Glomerular endothelial cell (primary cell): Measurements from ENCODE around the gene PLK1. TPM values are rescaled to one million over a fixed set of nuclear protein-coding genes. Genes with fewer than 3 reads are reported as not detected.

Experiments used
- DNase-seq: peaks from one replicate; pipeline ENCODE4 v3.0.0-alpha.2; 2011; ENCODE audit warnings: low read depth, low spot score; ENCODE audit errors: extremely low read depth
- total RNA-seq: library from RNA; depleted of rRNA; stranded (reverse); fragments of >200 nt; gene quantifications from 2 replicates; pipeline ENCODE4 v1.2.3, GENCODE V29; 2015

The PLK1 gene
- total RNA-seq, 1 donor from 2014 or later: 25.0 TPM

DNA sequence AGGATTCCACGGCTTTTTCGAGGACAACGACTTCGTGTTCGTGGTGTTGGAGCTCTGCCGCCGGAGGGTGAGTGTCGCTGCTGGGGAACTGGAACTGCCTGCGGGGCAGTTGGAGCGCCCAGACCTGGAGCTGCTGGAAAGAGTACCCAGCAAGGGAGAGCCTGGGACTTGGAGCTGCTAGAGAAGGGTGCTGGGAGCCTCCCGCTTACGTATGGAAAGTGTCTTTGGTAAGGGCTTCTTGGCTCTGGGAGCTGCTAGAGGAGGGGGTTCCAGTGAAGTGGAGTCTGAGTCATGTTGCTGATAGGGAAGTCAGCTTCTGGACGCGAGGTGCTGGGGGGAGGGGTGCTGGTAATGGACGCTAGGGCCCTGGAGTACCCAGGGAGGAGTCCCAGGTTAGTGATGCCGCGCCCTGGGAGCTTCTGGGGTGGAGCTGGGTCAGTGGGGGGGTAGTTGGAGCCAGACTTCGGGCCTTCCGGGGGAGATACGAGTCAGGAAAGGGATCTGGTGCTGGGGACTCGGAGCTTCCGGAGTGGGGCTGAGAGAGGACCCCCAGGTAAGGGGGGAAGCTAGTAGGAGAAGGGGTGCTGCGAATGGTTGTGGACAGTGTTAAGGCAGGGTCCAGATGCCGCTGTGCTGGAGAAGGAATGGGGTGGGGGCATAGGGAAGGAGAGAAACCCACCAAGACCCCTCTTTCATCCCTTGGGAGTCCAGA is 741 bp downstream of the PLK1 start:
- DNase-seq: no peak

DNA sequence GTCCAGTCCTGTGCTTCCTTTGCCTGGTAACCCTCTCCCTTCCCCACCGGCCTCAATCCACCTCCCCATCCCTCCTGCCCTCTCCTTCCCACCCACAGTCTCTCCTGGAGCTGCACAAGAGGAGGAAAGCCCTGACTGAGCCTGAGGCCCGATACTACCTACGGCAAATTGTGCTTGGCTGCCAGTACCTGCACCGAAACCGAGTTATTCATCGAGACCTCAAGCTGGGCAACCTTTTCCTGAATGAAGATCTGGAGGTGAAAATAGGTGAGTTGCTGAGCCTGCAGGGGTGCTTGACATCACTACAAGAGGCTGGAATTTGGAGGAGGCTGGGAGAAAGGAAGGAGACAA is 1.3 kb downstream of the PLK1 start:
- DNase-seq: no peak

DNA sequence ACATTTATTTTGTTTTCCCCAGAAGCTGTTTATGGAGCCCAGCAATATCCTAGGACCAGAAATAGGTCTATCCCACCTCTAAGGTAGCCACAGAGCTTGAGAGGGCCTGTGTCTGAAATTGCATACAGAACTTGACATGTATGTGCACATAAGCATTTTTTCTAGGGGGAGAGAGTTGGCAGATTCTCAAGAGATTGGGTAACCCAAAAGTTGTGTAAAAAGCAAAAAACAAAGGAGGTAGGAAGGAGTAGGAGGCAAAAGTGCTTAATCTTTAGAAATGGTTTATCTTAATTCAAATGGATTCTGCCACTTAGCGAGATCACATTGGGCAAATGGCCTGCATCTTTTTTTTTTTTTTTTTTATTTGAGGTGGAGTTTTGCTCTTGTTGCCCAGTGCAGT is 3.5 kb downstream of the PLK1 start:
- DNase-seq: no peak

DNA sequence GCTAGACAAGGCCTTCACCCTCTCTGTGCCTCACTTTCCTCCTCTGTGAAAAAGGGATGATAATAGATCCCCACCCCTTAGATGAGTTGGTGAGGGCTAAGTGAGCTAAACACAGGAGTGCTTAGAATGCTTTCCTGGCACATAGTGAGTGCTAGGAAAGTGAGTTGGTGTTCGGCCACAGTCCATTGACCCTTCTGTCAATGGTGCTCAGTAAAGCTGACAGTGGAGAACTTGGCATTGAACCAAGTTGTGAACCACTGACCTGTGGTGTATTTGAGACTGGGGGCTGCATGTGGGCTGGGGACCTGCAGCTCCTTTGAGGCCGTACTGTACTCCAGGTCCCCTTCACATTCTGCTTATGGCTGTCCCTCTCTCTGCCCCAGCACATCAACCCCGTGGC is 4.8 kb downstream of the PLK1 start:
- DNase-seq: no peak

DNA sequence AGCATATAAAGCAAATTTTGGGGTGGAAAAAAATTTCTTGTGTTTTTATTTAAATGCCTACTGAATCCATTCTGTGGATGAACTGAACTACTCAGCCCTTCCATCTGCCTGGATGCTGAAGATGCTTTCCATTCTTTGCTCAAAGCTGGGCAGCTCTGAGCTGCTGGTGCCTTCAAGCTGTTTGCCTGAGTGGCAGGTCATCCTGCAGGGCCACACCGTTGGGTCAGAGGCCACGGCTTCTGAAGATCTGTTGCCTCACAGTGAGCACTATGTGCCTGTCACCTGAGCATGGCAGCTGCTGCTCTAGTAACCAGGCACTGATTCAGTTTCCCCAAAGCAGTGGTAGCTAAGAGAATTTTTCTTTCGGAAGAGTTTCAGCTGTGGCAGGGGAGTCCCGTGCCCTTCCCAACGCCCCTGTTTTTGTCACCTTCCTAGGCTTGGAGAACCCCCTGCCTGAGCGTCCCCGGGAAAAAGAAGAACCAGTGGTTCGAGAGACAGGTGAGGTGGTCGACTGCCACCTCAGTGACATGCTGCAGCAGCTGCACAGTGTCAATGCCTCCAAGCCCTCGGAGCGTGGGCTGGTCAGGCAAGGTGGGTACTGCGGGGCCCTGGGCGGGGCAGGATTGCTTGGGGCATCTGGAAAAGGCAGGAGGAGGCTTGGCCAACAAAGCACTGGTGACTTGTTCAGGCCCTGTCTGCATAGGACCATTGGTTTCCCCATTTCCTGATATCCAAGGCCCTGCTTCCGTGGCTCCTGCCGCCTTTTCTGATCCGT is 8.5 kb downstream of the PLK1 start:
- no peak for DNase-seq

DNA sequence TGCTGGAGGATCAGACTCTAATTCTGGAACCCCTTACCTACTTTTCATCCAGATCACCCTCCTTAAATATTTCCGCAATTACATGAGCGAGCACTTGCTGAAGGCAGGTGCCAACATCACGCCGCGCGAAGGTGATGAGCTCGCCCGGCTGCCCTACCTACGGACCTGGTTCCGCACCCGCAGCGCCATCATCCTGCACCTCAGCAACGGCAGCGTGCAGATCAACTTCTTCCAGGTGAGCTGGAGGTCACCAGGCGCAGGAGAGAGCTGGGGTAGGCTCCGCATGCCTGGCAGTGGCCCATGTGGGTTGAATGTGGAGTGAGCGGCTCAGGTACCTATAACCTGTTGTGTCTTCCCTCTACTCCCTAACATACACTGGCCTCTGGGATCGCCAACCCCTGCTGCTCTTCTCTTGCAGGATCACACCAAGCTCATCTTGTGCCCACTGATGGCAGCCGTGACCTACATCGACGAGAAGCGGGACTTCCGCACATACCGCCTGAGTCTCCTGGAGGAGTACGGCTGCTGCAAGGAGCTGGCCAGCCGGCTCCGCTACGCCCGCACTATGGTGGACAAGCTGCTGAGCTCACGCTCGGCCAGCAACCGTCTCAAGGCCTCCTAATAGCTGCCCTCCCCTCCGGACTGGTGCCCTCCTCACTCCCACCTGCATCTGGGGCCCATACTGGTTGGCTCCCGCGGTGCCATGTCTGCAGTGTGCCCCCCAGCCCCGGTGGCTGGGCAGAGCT is 10.9 kb downstream of the PLK1 start:
- DNase-seq: no peak

DNA sequence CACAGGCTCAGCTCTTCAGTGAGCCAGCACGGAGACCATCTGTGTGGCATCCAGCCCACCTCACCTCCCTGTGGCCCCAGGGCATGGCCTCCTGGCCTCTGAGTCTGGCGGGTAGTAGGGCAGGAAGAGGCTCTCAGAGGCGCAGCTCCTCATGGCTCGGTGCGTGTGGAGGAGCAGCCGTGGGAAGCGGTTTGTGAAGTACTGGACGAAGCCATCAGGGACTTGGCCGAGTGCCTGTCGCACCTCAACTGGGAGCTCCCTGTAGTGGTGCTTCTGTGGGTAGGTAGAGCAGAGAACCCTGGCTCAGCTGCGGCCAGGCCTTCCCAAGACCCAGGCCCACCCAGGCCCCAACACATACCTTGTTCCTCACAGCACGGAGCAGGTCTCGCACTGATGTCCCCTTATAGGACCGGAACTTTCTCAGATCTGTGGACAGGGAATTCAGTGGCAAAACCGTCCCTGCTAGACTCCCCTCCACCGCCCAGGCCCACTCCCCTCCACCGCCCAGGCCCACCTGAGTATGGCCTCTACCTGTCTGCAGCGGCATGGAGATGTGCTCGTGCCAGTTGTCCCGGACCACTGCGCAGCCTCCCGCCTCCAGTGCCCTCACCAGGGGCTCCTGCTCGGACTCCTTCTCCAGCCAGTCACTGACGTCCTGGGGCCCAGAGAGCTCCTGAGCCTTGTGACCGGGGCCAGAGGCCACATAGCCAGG is 12.2 kb downstream of the PLK1 start:
- no peak for DNase-seq

DNA sequence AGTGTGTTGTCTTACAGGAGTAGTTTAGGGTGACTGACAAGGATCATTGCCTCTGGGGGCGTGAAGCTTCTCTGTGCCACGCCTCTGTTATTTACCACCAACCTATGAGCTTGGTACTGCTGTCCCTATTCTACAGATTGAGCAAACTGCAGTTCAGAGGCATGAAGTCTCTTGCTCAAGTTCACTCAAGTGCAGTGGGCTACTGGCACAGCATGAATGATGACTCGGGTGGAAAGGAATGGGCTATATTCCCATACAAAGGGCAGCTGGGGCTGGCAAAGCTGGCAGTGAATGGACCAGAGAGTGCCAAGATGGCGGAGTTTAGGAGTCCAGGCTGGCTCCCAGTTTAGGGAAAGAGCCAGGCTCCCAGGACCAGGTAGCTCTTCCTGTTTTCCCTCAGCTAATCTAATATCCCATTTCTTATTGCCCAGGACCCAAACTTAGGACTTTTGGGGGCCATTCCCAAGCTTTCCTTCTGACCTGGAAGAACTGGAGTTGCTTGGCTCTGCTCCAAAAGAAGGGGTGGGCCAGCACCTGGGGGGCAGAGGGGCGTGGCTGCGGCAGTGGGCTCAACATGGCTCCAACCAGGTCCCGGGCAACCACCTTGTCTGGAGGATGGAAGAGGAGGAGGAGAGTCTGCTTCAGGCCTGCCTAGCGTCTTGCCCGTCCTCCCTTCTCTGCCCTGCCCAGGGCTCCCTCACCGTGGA is 12.9 kb downstream of the PLK1 start:
- no peak for DNase-seq

DNA sequence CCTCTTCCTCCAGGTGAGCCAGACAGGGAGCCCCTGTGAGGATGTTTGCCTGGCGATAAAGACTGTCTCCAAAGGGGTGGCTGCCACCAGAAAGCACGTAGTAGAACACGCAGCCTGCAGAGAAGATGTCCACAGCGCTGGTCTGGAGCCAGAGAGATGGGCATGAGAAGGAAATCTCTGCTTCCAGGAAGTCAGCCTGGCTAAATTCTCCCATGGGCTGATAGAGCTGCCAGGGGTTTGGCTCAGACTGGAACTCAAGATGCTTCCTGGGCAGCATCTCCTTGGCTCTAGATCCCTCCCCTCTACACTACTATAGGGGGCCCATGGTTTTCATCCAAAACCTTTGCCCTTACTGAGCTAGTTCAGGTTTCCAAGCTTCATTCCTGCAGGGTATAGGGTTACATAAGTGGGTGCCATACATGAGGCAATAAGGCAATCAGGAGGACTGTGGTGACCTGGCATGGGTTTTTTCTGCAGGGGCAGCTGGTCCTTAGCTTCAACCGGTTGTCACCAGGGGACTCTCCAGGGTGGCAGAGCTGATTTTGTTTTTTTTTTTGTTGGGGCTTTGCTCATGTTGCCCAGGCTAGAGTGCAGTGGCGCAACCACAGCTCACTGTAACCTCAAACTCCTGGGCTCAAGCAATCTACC is 13.6 kb downstream of the PLK1 start:
- DNase-seq: no peak

DNA sequence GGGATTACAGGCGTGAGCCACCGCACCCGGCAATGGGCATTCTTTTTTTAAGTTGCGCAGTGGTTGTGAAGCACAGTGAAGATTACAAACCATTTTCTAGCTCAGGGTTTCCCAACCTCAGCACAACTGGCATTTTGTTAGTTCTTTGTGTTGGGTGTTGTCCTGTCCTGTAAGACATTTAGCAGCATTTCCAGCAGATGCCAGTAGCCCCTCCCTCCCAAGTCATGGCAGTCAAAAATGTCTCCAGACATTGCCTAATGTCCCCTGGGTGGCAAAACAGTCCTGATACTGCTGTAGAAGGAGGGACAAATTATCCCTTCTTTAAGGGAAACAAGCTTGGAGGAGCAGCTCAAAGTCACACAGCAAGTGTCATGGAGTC is 15.6 kb downstream of the PLK1 start:
- no peak for DNase-seq

DNA sequence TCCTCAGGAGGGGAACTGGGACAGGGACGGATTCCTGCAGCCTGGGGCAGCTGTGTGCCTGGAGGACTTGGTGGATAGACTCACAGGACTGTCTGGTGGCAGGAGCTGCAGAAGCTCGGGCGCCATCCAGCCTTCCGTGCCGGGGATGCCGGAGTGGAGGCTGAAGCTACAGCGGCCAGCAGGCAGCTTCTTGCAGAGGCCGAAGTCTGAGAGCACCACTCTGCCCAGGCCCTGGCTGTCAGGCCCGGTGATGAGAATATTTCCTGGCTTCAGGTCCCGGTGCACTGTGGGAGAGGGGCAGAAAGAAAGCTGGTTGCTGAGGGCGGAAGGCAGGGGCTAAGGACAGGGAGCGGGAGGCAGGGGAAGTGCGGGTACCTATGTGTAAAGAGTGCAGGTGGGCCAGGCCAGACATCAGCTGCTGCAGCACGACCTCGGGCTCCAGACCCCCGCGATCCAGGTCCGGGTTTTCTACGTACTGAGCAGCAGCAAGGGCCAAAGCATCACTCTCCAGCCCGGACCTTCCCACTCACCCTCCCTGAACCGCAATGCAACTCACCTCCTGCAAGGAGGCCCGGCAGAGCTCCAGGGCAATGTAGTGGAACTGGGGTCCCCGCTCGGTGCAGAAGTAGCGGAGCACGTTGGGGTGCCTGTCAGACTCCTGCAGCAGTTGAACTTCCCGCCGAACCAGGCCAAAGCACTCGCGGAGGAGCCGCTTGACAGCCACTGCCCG is 16.1 kb downstream of the PLK1 start:
- no peak for DNase-seq

DNA sequence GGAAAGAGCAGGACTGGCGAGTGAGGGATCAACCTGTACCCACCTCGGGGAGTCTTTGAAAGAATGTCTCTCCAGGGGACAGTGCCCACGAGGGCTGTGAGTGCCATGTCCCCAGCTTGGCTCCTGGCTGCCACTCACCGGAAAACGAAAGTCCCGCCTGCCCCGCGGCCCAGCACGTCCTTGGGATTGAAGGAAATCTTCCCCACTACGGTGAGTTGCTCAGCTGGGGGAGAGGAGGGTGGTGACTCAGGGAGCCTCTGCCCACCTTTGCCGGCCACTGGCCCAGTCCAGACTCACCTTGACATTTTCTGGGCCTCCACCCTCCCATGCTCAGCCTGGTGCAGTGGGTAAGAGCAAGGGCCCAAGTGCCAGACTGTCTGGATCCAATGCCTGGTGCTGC is 17.1 kb downstream of the PLK1 start:
- no peak for DNase-seq

DNA sequence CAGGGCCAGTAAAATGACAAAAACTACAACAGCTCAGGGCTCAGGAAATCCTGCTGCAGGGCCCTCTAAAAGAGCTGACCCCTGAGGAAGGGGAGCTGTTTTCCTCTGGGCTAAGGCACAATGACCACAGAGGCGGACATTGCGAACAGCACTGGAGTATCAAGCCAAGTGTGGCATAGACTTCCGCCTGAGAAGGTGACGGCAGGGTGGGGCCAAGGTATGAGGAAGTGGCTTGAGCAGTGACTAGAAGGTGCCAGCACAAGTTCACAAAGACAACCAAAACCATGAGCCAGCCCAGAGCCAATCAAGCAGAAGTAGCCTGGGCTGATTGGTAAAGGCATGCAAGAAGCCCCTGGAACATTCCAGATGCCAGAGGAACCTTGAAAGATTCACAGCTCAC is 20.4 kb downstream of the PLK1 start:
- no peak for DNase-seq

DNA sequence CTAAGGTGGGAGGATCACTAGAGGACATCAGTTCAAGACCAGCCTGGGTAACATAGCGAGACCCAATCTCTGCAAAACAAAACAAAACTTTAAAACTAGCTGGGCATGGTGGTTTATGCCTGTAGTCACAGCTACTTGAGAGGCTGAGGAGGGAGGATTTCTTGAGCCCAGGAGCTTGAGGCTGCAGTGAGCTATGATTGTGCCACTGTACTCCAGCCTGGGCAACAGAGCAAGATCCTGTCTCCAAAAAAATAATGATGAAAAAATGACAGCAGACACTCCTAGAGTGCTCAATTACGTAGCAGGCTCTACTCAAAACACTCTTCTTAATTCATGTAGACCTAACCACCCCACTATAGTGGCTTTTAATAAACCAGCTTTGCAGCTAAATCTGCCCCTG is 21.4 kb downstream of the PLK1 start:
- DNase-seq: no peak

DNA sequence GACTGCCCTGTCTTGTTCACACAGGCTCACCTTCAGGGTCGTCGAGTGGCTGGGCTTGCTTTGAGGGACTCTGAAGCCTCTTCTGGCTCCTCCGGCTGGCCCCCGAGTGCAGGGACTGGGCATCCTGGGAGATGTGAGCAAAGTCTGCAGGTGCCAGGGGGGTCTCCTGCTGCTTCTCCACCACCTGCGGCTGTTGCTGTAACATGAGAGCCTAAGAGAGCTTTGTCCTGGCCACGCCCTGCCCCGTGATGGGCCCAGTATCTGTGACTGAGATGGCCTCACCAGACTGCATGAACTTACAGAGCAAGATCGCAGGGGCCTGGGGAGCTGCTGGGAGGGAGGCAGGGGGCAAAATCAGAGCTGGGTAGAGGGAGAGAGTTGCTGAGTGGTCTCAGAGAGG is 21.8 kb downstream of the PLK1 start:
- no peak for DNase-seq

DNA sequence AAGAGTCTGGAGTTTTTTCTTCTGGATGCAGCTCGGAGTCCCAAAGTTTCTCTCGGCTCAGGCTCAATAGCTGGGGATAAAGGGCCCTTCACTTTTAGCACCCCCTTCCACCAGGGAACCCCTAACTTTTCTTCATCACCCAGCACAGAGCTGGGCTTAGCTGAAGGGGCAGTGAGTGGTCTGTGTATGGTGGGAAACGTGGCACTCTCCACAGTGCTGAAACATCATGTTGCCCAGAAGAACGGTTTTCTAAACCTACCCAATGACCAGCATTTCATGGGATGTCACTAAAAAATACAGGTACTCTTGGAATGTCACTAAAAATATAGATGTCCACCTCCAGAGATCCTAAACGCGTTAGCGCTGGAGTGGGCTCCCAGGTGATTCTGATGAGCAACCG is 22.4 kb downstream of the PLK1 start:
- DNase-seq: no peak

DNA sequence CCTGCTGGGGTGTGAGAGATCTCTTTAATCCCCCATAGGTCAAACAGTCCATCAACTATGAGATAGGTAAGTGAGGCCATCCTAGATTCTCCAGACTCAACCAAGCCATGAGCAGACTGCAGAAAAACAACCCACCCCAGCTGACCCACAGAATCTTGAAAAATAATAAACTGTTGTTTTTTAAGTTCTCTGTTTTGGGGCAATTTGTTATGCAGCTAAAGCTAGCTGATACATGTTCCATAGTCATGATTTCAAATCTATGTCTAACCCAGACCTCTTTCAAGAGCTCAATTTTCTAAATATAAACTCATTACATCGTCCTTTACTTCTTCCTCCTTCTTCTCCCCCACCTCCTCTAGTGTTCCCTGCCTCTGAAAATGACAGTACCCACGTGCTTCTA is 24.3 kb downstream of the PLK1 start:
- DNase-seq: no peak

DNA sequence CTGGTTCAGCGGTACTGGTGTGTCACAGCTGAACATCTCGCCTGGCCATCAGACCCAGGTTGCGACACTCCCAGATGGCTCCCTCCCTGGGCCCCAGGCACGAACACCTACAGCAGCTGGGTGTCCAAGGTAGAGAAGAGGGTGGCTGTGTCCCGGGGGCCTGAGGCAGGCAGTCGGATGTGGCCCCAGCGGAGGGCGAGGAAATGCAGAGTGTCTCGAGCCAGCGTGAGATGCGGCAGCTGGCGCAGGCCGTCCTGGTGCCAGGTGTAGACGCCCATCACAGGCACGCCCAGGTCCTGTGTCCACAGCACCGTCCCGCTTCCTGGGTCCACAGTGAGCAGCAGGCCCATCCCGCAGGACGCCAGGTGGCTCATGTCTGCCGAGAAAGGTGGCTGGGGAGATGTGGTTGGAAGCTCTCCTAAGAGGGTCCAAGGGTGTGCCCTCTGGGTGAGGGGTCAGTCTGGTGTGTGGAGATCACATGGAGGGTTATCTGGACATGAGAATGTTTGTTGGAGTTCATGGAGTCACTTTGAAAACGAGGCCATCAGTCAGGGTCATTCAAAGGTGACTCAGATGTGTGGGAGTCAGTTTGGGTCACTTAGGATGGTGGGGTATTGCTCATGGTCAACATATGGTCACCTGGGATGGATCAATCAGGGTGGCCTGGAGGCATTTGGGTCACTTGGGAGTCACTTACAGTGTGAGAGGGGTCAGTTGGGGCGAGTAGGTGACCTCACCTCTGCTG is 26.3 kb downstream of the PLK1 start:
- no peak for DNase-seq

DNA sequence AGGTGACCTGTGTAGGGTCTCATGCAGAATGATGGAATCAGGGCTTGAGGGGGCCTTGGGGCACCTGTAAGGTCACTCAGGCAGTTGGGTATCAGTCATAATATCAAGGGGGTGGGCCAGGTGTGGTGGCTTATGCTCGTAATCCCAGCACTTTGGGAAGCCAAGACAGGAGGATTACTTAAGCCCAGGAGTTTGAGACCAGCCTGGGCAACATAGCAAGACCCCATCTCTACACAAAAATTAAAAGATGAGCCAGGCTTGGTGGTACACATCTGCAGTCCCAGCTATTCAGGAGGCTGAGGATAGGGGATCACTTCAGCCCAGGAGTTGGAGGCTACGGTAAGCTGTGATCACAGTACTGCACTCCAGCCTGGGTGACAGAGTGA is 26.8 kb downstream of the PLK1 start:
- no peak for DNase-seq
